Measurements from ENCODE around the gene PSEN2.

Gene PSEN2

GRCh38 chr1:226867461-226868054 lies 2.9 kb upstream of the PSEN2 start:
- no peak for DNase-seq

- no peak for DNase-seq
Measured at GRCh38 chr1:226868726-226869125, 1.7 kb upstream of the PSEN2 start.

DNA sequence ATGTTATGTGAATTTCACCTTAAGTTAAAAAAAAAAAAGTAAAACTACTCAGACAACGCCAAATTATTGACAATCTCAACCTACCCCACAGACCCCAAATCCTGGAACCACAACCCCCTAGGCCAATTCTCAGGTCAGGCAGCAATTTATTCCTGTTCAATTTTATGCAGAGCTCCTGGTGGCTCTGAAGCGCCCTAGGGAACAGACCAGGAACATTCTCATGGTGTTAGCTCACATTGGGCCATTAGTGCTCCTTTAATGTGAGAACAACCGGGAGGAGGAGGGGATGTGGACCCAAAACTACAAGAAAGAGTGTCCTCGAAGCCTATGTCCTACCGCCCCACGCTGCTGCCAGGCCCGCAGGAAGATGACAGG lies 403 bp upstream of the PSEN2 start:
- DNase-seq = no peak

DNA sequence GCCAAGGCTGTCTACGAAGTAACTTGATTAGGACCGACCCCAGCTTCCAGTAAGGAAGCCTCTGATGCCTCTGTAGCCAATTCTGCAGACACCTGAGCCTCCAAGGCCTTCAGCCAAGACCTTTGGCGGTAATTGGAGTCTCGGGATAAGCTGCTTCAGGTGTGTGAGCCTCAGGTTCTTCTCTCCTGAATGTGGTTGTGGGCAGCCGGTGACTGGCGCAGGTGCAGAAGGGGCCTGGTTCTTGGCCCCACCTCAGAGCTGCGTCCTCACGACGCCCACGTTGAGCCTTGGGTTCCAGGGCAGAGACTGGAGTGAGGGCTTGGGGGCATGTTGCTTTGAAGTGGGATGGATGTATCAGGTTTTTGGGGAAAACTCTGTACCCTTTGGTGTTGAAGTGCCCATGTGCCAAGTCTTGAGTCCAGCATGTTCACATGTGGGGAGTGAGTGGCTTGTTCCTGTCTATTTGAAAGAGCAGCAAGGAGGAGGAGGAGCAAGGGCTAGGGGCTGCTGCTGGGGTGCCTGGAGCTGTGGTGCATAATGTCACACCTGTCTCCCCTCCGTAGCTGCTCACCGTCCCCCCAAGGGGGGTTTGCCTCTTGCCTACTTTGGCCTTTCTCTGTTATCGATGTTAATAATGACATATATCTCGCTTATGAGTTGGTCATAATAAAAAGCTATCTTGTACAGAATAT lies 1.4 kb downstream of the PSEN2 start:
- no peak for DNase-seq

- no peak for DNase-seq
Measured at GRCh38 chr1:226872437-226872836, 2.0 kb downstream of the PSEN2 start.

DNA sequence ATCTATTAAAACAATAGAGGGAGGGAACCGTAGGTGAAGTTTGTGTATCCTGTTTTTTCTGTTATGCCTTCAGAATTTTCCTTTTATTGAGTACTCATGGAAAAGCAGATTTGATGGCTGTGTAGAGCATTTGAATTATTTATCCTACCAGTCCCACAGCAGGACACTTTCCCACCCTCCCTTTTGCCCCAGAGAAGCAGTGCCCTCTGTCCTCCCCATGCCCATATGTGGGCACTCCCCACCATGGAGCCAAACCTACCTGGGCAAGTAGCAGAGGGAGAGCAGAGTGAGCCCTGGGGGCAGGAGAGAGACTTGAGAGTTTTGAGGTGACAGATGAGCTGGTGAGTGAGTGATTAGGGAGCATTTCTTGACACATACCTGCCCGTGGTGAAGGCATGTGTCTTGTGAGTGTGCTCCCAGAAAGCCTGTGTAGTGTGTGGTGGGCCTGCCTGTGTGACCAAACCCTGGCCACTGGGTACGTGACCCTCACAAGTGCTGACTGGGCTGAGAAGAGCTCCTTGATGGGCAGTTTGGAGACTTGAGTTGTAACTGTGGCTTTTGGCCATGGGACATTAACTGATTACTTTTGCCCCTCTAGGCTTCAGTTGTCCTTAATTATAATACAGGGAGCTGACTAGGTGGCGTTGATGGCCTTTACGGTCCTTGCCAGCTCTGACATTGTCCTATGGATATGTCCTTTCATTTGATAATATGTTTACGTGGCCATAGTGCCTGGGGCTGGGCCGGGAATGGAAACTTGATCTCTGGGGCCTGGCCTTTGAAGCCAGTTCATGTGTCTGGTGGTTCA lies 3.6 kb downstream of the PSEN2 start:
- DNase-seq = no peak

DNA sequence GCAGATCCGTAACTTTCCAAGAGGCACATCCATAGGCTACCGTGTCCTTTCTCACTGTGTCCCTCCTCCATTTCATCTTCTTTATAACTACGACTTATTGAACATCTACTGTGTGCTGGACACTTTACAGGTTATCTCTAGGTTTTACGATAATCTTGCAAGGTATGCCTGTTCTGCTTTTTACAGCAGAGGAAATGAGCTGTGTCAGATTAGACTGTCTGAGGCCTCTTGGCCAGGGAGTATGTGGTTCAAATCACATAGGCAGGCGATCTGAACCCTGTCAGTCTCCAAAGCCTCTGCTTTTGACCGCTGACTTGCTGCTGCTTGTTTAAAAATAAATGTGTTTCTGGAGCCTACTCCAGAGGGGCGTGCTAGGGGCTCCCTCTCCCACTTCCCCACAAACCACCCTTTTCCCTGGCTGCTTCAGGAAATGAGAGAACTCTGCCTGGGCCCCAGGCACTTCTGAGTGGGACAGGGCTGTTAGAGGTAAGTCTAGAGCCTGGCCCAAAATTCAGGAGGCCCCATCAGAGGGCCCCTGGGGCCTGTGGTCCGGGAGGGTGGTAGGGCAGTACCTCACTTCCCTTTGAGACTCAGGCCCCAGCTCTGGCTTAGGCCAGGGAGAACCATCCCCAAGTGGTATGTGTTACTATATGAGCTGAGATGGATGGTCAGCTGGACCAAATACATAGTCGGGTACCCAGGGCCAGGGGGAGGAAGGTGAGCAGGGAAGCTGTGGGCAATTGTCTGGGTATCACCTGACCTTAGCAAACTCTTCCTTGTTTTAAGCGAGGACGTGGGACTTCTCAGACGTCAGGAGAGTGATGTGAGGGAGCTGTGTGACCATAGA lies 4.4 kb downstream of the PSEN2 start:
- DNase-seq = no peak

DNA sequence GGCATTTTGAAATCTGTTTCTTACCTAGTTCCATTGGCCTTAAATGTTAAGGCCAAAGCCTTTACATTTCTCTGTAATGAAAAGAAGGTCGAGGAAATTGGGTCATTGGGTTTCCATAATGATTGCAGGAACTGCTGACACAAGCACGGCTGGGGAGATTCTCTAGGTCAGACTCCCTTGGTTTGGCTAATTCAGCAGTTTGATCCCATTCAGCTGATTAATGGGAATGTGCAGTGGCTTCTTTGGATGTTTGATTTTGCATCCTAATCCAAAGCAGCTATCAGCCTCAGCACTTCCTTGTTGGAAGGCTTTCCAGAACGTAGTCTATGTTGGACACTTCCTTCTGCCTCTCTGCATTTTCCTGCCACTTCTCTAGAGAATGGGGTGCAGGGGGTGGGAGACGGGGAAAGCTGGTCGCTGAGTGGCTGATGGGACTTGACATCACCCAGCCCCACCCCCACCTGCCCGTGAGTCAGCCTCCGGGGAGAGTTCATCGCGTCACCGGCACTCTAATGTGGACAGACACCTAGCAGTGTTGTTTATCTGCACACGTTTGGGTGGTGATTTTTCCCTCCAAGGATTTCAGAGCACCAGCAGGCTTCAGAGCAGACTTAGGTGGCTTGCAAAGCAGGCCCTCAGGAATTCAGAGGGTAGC lies 5.4 kb downstream of the PSEN2 start:
- peak; percentile 95 for DNase-seq

DNA sequence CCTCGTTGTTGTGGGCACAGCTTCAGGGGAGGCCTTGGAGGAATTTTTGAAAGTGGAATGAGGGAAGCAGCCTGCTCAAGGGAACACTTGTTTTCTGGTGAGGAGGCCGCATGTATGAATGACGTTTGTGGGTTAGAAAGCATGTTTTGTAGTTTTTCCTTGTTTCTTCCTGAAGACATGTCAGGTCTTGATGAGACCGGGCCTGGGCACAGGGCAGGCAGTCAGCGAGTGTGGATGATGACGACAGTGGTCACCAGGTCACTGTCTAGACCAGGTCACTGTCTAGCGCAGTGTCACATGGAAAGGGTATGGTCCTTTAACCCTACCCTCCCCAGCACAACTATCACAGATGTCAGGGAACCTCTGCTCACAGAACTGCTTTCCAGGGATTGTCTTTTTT lies 7.3 kb downstream of the PSEN2 start:
- DNase-seq = no peak

GRCh38 chr1:226880372-226881287 lies 10.2 kb downstream of the PSEN2 start:
- no peak for DNase-seq

DNA sequence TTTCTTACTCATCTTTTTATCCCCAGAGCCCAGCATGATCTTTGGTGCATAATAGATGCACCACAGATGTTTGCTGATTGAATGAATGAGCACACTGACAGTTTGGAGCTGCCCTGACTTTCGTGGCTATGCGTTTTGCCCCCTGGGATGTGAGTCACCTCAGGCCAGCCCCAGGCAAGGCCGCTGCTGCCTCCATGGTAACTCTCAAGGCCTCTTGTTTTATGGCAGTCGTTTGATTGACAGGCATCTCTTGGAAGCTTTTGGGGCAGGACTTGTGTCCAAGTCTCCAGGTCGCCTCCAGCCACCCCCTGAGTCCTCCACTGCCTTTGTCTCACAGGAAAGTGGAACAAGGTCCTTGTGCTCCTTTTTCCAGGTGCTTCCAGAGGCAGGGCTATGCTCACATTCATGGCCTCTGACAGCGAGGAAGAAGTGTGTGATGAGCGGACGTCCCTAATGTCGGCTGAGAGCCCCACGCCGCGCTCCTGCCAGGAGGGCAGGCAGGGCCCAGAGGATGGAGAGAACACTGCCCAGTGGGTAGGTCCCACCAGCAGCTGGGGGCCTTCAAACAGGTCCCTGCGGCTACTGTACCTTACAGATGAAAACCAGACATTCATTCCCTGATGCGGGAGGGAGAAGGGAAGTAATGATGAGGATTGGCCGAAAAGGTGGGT lies 11.2 kb downstream of the PSEN2 start:
- DNase-seq = no peak

DNA sequence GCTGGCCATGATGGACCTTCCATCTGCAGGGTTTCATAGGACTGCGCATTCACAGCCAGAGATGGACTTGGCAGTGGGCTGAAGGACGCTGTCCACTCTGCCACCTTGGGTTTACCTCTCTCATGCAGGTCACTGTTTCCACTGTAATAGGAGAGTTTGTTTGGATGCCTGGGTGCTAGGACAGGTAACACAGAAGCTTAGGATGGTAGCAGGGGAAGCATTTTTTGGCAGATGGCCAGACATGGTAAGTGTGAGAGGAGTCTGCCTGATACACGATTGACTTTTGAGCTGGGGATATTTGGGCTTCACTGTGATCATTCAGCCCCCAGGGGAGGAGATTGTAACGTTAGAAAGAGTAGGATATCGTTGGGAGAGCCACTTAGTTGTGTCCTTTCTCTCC lies 11.8 kb downstream of the PSEN2 start:
- DNase-seq = no peak

GRCh38 chr1:226882631-226883409 lies 12.4 kb downstream of the PSEN2 start:
- DNase-seq = no peak

DNA sequence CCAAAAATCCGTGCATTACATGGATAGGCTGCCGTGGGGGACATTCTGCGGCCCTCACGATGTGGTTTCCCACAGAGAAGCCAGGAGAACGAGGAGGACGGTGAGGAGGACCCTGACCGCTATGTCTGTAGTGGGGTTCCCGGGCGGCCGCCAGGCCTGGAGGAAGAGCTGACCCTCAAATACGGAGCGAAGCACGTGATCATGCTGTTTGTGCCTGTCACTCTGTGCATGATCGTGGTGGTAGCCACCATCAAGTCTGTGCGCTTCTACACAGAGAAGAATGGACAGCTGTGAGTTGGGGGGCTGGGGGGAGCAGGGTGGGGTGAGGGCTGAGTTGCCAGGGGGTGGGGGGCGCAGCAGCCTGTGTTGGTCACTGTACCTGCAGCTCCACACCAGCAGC lies 13.2 kb downstream of the PSEN2 start:
- no peak for DNase-seq

DNA sequence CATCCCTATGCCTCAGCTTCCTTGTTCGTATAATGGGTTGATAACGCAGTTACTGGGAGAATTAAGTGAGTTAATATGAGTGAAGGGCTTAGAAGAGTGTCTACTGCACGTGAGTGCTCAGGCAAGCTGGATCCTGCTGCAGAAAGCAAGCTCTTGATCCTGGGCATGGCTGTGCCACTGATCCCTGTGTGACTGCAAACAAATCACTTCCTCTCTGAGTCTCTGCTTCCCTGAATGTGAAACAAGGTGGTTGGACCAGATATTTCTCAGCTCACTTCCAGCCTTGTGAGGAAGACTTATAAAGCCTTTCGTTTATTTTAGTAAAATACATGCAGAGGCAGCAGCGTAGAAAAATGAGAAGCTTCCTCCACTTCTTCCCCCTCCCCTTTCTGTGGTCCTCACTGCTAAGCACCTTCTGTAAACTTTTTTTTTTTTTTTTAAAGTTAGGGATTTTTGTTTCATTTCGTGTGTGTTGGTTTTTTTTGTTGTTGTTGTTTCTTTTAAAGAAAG lies 13.8 kb downstream of the PSEN2 start:
- DNase-seq = no peak

DNA sequence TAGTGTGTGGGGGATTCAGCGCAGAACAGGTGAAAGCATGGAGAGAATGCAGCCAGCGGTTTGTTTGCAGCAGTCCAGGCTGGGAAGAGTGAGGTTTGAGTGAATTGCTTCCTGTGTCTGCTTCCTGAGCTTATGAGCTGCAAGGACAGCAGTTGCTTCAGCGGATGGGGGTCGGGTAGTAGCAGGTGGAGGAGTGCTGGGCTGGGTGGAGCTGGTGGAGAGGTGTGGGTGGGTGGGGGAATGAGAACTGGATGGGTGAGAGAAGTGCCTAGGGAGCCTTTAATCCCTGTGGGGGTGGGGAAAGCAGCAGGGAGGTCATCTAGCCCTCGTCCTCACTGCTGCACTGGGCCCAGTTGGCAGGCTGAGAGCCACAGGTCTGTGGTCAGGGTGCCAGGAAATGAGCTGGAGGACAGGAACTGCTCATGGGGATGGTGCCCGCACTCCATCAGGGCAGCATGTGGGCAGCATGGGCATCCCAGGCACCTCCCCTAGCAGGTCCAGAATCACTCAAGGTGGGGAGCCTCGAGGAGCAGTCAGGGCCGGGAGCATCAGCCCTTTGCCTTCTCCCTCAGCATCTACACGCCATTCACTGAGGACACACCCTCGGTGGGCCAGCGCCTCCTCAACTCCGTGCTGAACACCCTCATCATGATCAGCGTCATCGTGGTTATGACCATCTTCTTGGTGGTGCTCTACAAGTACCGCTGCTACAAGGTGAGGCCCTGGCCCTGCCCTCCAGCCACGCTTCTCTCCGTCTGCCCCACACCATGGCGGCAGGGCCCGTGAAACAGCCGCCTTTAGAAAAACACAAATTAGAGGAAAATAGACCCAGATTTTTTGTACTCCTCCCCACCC lies 14.8 kb downstream of the PSEN2 start:
- DNase-seq = no peak

DNA sequence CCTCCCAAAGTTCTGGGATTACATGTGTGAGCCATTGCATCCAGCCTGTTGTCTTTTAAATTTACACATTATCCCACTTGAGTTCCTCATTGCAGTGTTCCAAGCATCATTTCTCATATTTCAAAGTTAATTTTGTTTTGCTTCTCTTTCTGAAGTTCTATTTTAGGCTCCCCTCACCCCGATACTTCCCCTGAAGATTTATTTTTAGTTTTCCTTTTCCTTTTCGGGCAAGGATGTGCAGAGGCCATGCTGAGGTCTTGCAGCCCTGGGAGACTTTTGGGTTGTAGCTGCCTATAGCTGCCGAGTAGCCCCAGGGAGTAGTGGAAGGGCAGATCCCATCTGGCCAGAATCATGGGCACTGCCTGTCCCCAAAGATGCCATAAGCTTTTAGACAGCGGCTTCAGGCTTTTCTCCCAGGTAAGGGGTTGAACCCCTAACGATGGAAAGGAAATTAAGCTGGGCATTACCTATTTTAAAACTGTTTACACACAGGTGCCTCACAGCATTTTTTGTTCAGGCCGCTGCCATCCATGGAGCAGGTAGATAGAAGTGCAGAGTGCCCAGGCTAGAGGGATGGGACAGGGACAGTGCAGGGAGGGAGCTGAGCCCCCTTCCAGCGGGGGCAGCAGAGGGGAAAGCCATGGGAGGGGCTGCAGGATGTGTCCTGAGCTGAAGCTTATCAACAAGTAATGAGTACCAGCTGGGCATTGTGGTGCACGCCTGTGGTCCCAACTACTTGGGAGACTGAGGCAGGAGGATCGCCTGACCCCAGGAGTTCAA lies 15.9 kb downstream of the PSEN2 start:
- DNase-seq = no peak

- DNase-seq = no peak
Measured at GRCh38 chr1:226887006-226887405, 16.6 kb downstream of the PSEN2 start.
